Activated CD8-positive, alpha-beta T cell treated with anti-CD3 and anti-CD28 coated beads, Interleukin-2, amount 10 ng/mL, durations not matched to agents 7 days and 5 days (primary cell): ENCODE measurements around the gene ZDHHC17. TPM values are rescaled to one million over a fixed set of nuclear protein-coding genes. Genes with fewer than 3 reads are reported as not detected.
"Not testable (repeated sequence)": the region's sequence is repeated elsewhere in the genome, so short reads cannot be mapped to it uniquely, and the experiment has no call there.

Experiments
- ATAC-seq: fragments of 150-1000 bp; cut with Tn5 transposase; one replicate; pipeline ENCODE4 v1.10.0; 2021; ENCODE audit warnings: moderate library complexity
- CTCF ChIA-PET: fragments of 350-600 bp; sonication (Branson Sonifier 250); formaldehyde crosslinking; loops from one replicate; lab custom pipeline; 2021; ENCODE audit warnings: antibody characterized with exemption; lab: Charles Lee
- POLR2A ChIA-PET: fragments of 350-600 bp; sonication (Branson Sonifier 250); formaldehyde crosslinking; loops from one replicate; lab custom pipeline; 2021; ENCODE audit warnings: antibody characterized with exemption; lab: Charles Lee
- DNase-seq: peaks from one replicate; pipeline ENCODE4 v3.0.0-alpha.2; 2020
- H3K27ac Mint-ChIP-seq: one replicate; pipeline ENCODE4 v1.8.0; 2021; ENCODE audit warnings: mild to moderate bottlenecking, mixed read lengths
- H3K27me3 Mint-ChIP-seq: one replicate; pipeline ENCODE4 v1.8.0; 2021; ENCODE audit warnings: low read depth, mixed read lengths
- H3K36me3 Mint-ChIP-seq: one replicate; pipeline ENCODE4 v1.8.0; 2021; ENCODE audit warnings: low read depth, mixed read lengths
- H3K4me1 Mint-ChIP-seq: one replicate; pipeline ENCODE4 v1.8.0; 2021; ENCODE audit warnings: low read depth, mixed read lengths
- H3K4me3 Mint-ChIP-seq: one replicate; pipeline ENCODE4 v1.8.0; 2021; ENCODE audit warnings: mild to moderate bottlenecking, mixed read lengths
- H3K9me3 Mint-ChIP-seq: one replicate; pipeline ENCODE4 v1.8.0; 2022; ENCODE audit warnings: mixed read lengths; ENCODE audit not compliant: insufficient read depth
- total RNA-seq, 2 experiments: library from RNA; stranded (reverse); gene quantifications; one replicate each; pipeline ENCODE4 v1.2.3, GENCODE V29; 2021

ZDHHC17 gene
- total RNA-seq, 2 experiments from 2014 or later: 26.6 to 28.1 TPM

DNA sequence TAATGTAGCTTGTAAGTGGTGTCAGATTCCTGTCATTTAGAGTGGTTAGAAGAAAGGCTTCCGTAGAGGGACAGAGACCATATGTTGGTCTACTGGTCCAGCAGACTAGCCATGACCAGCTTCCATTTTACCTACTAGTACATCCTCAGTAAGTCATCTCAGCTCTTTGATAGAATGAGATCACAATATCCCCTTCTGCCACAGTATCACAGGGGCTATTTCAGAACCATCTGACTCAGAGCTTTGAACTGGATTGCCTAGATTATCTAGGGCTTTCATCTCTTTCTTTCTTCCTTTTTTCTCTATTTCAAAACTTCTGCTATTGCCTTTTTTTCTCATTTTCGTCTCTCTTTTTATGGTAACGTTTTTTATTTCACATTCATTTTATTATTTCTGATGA is 4.7 kb downstream of the ZDHHC17 start:
- DNase-seq (no peak), ATAC-seq (no peak)
- H3K27me3 Mint-ChIP-seq: no peaks in the 10 kb centered on the region
- CTCF ChIA-PET: interaction anchor here (1.5 kb wide), 1 partner anchor 147 kb away, joined by 4 read pairs; no protein-coding TSS in a partner anchor
- no peaks in the 10 kb centered on the region for H3K9me3 Mint-ChIP-seq
- H3K4me1 Mint-ChIP-seq: peaks cover 23% of the 10 kb centered on the region
- H3K4me3 Mint-ChIP-seq: no peak overlapping the region
- POLR2A ChIA-PET: interaction anchor here (0.7 kb wide), 1 partner anchor 84 kb away, joined by 3 read pairs; no protein-coding TSS in a partner anchor
- no peak overlapping the region for H3K27ac Mint-ChIP-seq
- peaks cover 13% of the 10 kb centered on the region for H3K36me3 Mint-ChIP-seq

- ChIA-PET POLR2A (no interaction called here), CTCF (interaction anchor here (1.3 to 1.9 kb wide), 2 partner anchors 12 to 13 kb away, joined by 3 to 6 read pairs; no protein-coding TSS in a partner anchor)
- Mint-ChIP-seq H3K27me3 (no peaks in the 10 kb centered on the region), H3K4me1 (peaks cover 17% of the 10 kb centered on the region), H3K4me3 (no peak overlapping the region), H3K9me3 (peaks cover 19% of the 10 kb centered on the region), H3K27ac (peak overlapping the region; percentile 9), H3K36me3 (peaks cover 36% of the 10 kb centered on the region)
- DNase-seq: no peak
- peak; percentile 33 for ATAC-seq
These were observed 13.9 kb downstream of the ZDHHC17 start for GRCh38 chr12:76777765-76778216.

- ChIA-PET CTCF (interaction anchor here (1.3 to 1.9 kb wide), 2 partner anchors 12 kb away, joined by 3 to 6 read pairs; no protein-coding TSS in a partner anchor), POLR2A (no interaction called here)
- Mint-ChIP-seq H3K4me3 (no peak overlapping the region), H3K27ac (no peak overlapping the region), H3K4me1 (peaks cover 17% of the 10 kb centered on the region), H3K36me3 (peaks cover 36% of the 10 kb centered on the region), H3K9me3 (peaks cover 19% of the 10 kb centered on the region), H3K27me3 (no peaks in the 10 kb centered on the region)
- ATAC-seq (no peak), DNase-seq (no peak)
These were observed 14.4 kb downstream of the ZDHHC17 start for GRCh38 chr12:76778364-76778763.

- H3K27ac Mint-ChIP-seq, H3K4me3 Mint-ChIP-seq, H3K27me3 Mint-ChIP-seq, DNase-seq, ATAC-seq, CTCF ChIA-PET, POLR2A ChIA-PET: not testable (repeated sequence)
- peaks cover 42% of the 10 kb centered on the region for H3K36me3 Mint-ChIP-seq
- H3K9me3 Mint-ChIP-seq: peaks cover 19% of the 10 kb centered on the region
- peaks cover 17% of the 10 kb centered on the region for H3K4me1 Mint-ChIP-seq
These were observed 15.4 kb downstream of the ZDHHC17 start for GRCh38 chr12:76779310-76779709.

DNA sequence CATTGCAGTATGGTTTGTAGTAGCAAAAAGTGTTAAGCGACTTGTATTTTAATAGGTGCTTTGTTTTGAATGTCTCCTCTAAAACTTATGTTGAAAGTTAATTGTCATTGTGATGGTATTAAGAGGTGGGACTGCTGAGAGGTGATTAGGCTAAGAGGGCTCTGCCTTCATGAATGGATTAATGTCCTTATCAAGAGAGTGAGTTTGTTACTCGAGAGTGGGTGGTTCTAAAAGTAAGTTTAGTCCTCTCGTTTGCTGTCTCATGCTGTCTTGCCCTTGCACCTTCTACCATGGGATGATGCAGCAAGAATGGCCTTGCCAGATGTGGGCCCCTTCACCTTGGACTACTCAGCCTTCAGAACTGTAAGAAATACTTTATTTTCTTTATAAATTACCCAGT is 17.4 kb downstream of the ZDHHC17 start:
- H3K27me3 Mint-ChIP-seq: no peaks in the 10 kb centered on the region
- H3K4me1 Mint-ChIP-seq: peaks cover 17% of the 10 kb centered on the region
- ATAC-seq (no peak), DNase-seq (no peak)
- CTCF ChIA-PET: interaction anchor here (0.6 kb wide), 1 partner anchor 160 kb away, joined by 3 read pairs; no protein-coding TSS in a partner anchor
- H3K4me3 Mint-ChIP-seq: no peak overlapping the region
- POLR2A ChIA-PET: no interaction called here
- H3K27ac Mint-ChIP-seq: no peak overlapping the region
- peaks cover 19% of the 10 kb centered on the region for H3K9me3 Mint-ChIP-seq
- H3K36me3 Mint-ChIP-seq: peaks cover 49% of the 10 kb centered on the region

GRCh38 chr12:76782526-76782925 is 18.6 kb downstream of the ZDHHC17 start:
- H3K27me3 Mint-ChIP-seq: no peaks in the 10 kb centered on the region
- peaks cover 19% of the 10 kb centered on the region for H3K9me3 Mint-ChIP-seq
- H3K4me1 Mint-ChIP-seq: peaks cover 9% of the 10 kb centered on the region
- DNase-seq (no peak), ATAC-seq (no peak)
- H3K4me3 Mint-ChIP-seq: no peak overlapping the region
- H3K27ac Mint-ChIP-seq: no peak overlapping the region
- CTCF ChIA-PET: no interaction called here
- peaks cover 49% of the 10 kb centered on the region for H3K36me3 Mint-ChIP-seq
- POLR2A ChIA-PET: no interaction called here

DNA sequence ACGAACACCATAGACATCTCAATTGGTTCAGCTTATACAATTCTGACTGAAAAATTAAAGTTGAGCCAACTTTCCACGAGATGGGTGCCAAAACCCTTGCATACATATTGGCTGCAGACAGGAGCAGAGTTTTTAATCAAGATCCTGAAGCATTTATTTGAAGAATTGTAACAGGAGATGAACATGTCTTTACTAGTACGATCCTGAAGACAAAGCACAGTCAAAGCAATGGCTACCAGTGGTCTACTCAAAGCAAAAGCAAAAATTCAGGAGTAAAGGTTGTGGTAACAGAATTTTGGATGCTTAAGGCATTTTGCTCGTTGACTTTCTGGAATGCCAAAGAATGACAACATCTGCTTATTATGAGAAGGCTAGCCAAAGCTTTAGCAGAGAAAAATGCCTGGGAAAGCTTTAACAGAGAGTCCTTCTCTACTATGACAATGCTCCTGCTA is 20.7 kb downstream of the ZDHHC17 start:
- peaks cover 34% of the 10 kb centered on the region for H3K36me3 Mint-ChIP-seq
- POLR2A ChIA-PET: no interaction called here
- DNase-seq: no peak
- no peaks in the 10 kb centered on the region for H3K27me3 Mint-ChIP-seq
- CTCF ChIA-PET: no interaction called here
- no peak overlapping the region for H3K27ac Mint-ChIP-seq
- no peak overlapping the region for H3K4me3 Mint-ChIP-seq
- no peak for ATAC-seq
- peaks cover 8% of the 10 kb centered on the region for H3K9me3 Mint-ChIP-seq
- H3K4me1 Mint-ChIP-seq: peaks cover 2% of the 10 kb centered on the region

DNA sequence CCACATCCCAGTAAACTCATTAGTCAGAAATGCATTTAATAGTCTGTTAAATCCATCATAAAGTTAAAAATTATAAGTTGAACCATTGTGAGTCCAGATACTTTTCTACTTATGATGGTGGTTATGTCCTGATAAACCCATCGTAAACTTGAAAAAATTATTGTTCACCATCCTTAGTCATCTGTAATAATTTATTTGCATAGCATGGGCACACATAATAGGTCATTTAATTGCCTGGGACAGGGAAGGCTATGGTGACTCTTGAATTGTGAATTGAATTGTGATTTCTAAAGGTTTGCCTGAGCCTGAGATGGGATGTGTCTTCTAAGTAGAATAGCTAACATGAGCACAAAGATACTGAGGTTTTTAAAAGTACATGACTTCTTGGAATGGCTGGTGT is 21.5 kb downstream of the ZDHHC17 start:
- peaks cover under 1% of the 10 kb centered on the region for H3K4me1 Mint-ChIP-seq
- ChIA-PET CTCF (no interaction called here), POLR2A (no interaction called here)
- H3K27me3 Mint-ChIP-seq: no peaks in the 10 kb centered on the region
- H3K4me3 Mint-ChIP-seq: no peak overlapping the region
- H3K27ac Mint-ChIP-seq: peak overlapping the region; percentile 2
- ATAC-seq (no peak), DNase-seq (no peak)
- peaks cover 28% of the 10 kb centered on the region for H3K36me3 Mint-ChIP-seq
- peaks cover under 1% of the 10 kb centered on the region for H3K9me3 Mint-ChIP-seq

DNA sequence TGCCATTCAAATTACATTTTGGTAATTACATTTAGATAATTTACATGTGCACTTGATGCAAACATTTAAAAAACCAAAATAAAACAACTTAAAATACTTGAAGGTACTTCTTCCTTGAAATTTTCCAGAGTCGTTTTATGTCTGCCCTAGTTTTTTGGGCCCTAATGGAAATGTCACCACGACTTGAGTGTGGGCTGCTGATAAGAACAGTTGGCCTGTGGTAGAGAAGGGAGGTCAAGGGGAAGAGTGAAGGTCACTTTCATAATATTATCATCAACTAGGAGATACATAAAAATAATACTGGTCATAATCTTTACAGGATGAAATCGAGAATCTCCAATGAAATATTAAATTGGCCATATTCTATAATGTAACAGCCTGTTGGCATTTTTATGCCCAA is 23.1 kb downstream of the ZDHHC17 start:
- ChIA-PET POLR2A (no interaction called here), CTCF (interaction anchor here (0.9 kb wide), 1 partner anchor 34 kb away, joined by 3 read pairs; no protein-coding TSS in a partner anchor)
- H3K9me3 Mint-ChIP-seq: no peaks in the 10 kb centered on the region

DNA sequence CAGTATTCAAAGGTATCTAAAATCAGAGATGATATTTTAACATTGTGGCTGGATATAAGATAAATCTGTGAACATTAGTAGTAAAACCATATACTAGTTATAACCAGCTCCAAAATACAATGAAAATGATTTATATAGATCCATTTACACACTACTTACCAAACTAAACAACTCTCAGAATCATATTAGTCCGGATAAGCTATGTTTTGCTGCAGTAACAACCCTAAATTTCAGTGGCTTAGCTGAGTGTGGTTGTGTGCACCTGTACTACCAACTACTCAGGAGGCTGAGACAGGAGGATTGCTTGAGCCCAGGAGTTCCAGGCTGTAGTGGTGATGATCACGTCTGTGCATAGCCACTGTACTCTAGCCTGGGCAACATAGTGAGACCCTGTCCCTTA is 23.8 kb downstream of the ZDHHC17 start:
- no peaks in the 10 kb centered on the region for H3K27me3 Mint-ChIP-seq
- ChIA-PET POLR2A (no interaction called here), CTCF (no interaction called here)
- H3K36me3 Mint-ChIP-seq: peaks cover 16% of the 10 kb centered on the region
- H3K27ac Mint-ChIP-seq: no peak overlapping the region
- ATAC-seq (no peak), DNase-seq (no peak)
- peaks cover 2% of the 10 kb centered on the region for H3K4me1 Mint-ChIP-seq
- H3K9me3 Mint-ChIP-seq: no peaks in the 10 kb centered on the region
- no peak overlapping the region for H3K4me3 Mint-ChIP-seq

More for the DNA sequence above, 23.1 kb downstream of the ZDHHC17 start:
- peaks cover 23% of the 10 kb centered on the region for H3K36me3 Mint-ChIP-seq
- no peak for ATAC-seq
- DNase-seq: no peak
- peaks cover 2% of the 10 kb centered on the region for H3K4me1 Mint-ChIP-seq
- no peak overlapping the region for H3K27ac Mint-ChIP-seq
- no peak overlapping the region for H3K4me3 Mint-ChIP-seq
- H3K27me3 Mint-ChIP-seq: no peaks in the 10 kb centered on the region

GRCh38 chr12:76789335-76790050 is 25.6 kb downstream of the ZDHHC17 start:
- Mint-ChIP-seq H3K4me1 (peaks cover 2% of the 10 kb centered on the region), H3K9me3 (no peaks in the 10 kb centered on the region), H3K36me3 (peaks cover 5% of the 10 kb centered on the region), H3K4me3 (no peak overlapping the region), H3K27me3 (no peaks in the 10 kb centered on the region), H3K27ac (no peak overlapping the region)
- DNase-seq: no peak
- ChIA-PET POLR2A (no interaction called here), CTCF (interaction anchor here (1.0 to 2.3 kb wide), 6 partner anchors 12 to 167 kb away, joined by 3 to 31 read pairs (median 8); partner anchors contain the start of gene ZDHHC17)
- ATAC-seq: no peak
